BLaER1 treated with 17β-estradiol and CSF1 and Interleukin-3, amounts not matched to agents 10 nM and 100 nM (cell line): ENCODE results near the gene GALNTL6.

Source experiments
- H3K27ac ChIP-seq, 11 experiments: shearing (Covaris generic); formaldehyde crosslinking; 2 replicates each; pipeline ENCODE4 v1.8.1; 2022
- H3K27me3 ChIP-seq, 11 experiments: shearing (Covaris generic); formaldehyde crosslinking; 2 replicates each; pipeline ENCODE4 v1.8.1; 2022
- H3K36me3 ChIP-seq, 11 experiments: shearing (Covaris generic); formaldehyde crosslinking; 2 replicates each; pipeline ENCODE4 v1.8.1; 2022
- H3K4me1 ChIP-seq, 10 experiments: shearing (Covaris generic); formaldehyde crosslinking; 2 replicates each; pipeline ENCODE4 v1.8.1; 2022
- H3K4me2 ChIP-seq, 11 experiments: shearing (Covaris generic); formaldehyde crosslinking; 2 replicates each; pipeline ENCODE4 v1.8.1; 2022
- H3K4me3 ChIP-seq, 10 experiments: shearing (Covaris generic); formaldehyde crosslinking; 2 replicates each; pipeline ENCODE4 v1.8.1; 2022
- H3K9ac ChIP-seq, 11 experiments: shearing (Covaris generic); formaldehyde crosslinking; 2 replicates each; pipeline ENCODE4 v1.8.1; 2022
- H3K9me3 ChIP-seq, 11 experiments: shearing (Covaris generic); formaldehyde crosslinking; replicated peaks in 1 of 11; 2 replicates each; pipeline ENCODE4 v1.8.1; 2022
- H4K20me1 ChIP-seq, 11 experiments: shearing (Covaris generic); formaldehyde crosslinking; 2 replicates each; pipeline ENCODE4 v1.8.1; 2022
- Cebpa-rat ChIP-seq, 11 experiments: shearing (Covaris generic); IDR thresholded peaks; 2 replicates each; pipeline ENCODE4 v1.8.1; 2022

The GALNTL6 gene

GRCh38 chr4:171813526-171814250 is 484 bp downstream of the GALNTL6 start:
- Histone ChIP-seq H3K27me3 (peaks cover 0 to 23% (median 13%) of the 10 kb centered on the region in 11 experiments; a peak in 13 of 22 replicates), H3K9me3 (peaks cover 11 to 22% (median 17%) of the 10 kb centered on the region in 11 experiments; a peak in 20 of 22 replicates), H3K4me2 (peak overlapping the region; percentile 82 to 92 (median 86)), H3K9ac (peak overlapping the region in 7 of 11 experiments; percentile 46 to 76 (median 64); a peak in 12 of 22 replicates), H3K4me1 (peaks cover 0 to 11% (median 5%) of the 10 kb centered on the region in 10 experiments; a peak in 11 of 20 replicates), H3K27ac (no peak overlapping the region; a peak in 1 of 22 replicates), H4K20me1 (no peaks in the 10 kb centered on the region), H3K36me3 (no peaks in the 10 kb centered on the region), H3K4me3 (peak overlapping the region; percentile 51 to 72 (median 66))
- TF ChIP-seq Cebpa-rat (IDR thresholded peaks at IDR 0.05) = no peak

GRCh38 chr4:171814545-171814944 is 1.3 kb downstream of the GALNTL6 start:
- Histone ChIP-seq H3K9ac (no peak overlapping the region), H3K27ac (no peak overlapping the region), H3K9me3 (peaks cover 11 to 22% (median 17%) of the 10 kb centered on the region in 11 experiments; a peak in 20 of 22 replicates), H3K4me3 (no peak overlapping the region), H3K27me3 (peaks cover 0 to 23% (median 13%) of the 10 kb centered on the region in 11 experiments; a peak in 13 of 22 replicates), H4K20me1 (no peaks in the 10 kb centered on the region), H3K4me2 (no peak overlapping the region), H3K36me3 (no peaks in the 10 kb centered on the region), H3K4me1 (peaks cover 0 to 11% (median 5%) of the 10 kb centered on the region in 10 experiments; a peak in 11 of 20 replicates)
- TF ChIP-seq Cebpa-rat (IDR thresholded peaks at IDR 0.05) = no peak

- no peak for TF ChIP-seq Cebpa-rat (IDR thresholded peaks at IDR 0.05)
- H3K27me3 ChIP-seq = peaks cover 0 to 22% (median 13%) of the 10 kb centered on the region in 11 experiments; a peak in 13 of 22 replicates
Measured at GRCh38 chr4:171817026-171817425, 3.8 kb downstream of the GALNTL6 start.

DNA sequence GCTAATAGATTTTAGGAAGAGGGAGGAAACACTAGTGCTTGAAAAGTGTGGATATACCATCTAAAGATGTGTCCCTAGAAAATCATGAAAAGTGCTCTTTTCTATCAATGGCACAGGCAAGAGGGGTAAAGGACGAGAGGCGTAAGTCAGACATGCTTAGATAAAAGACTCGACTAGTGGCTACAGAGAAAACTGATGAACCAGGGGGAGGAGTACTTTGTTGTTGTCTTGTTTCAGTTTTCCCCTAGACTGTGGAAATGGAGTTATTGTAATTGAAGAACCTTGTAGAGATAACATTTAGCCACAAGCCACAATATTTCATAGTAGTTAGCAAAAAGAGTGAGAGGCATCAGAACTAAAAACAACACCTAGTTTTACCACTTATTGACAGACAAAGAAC is 21.4 kb downstream of the GALNTL6 start:
- TF ChIP-seq Cebpa-rat (IDR thresholded peaks at IDR 0.05) = no peak
- H3K4me2 ChIP-seq = no peak overlapping the region

More at GRCh38 chr4:171817026-171817425, 3.8 kb downstream of the GALNTL6 start:
- Histone ChIP-seq H3K36me3 (no peaks in the 10 kb centered on the region), H3K9ac (no peak overlapping the region), H3K4me1 (peaks cover 0 to 11% (median 5%) of the 10 kb centered on the region in 10 experiments; a peak in 11 of 20 replicates), H3K4me3 (no peak overlapping the region), H3K4me2 (peak overlapping the region in 2 of 11 experiments; percentile 38 to 64; a peak in 2 of 22 replicates), H3K27ac (no peak overlapping the region), H4K20me1 (no peaks in the 10 kb centered on the region), H3K9me3 (peaks cover 11 to 22% (median 17%) of the 10 kb centered on the region in 11 experiments; a peak in 20 of 22 replicates)

GRCh38 chr4:171843456-171843855 is 30.3 kb downstream of the GALNTL6 start:
- no peak overlapping the region for H3K4me2 ChIP-seq
- H3K36me3 ChIP-seq = no peaks in the 10 kb centered on the region
- H3K27me3 ChIP-seq = no peaks in the 10 kb centered on the region
- no peak overlapping the region for H3K4me3 ChIP-seq
- H3K27ac ChIP-seq = no peak overlapping the region
- TF ChIP-seq Cebpa-rat (IDR thresholded peaks at IDR 0.05) = no peak
- H3K9me3 ChIP-seq = no peaks in the 10 kb centered on the region
- no peak overlapping the region for H3K9ac ChIP-seq
- no peaks in the 10 kb centered on the region for H3K4me1 ChIP-seq
- H4K20me1 ChIP-seq = no peaks in the 10 kb centered on the region

More for the DNA sequence above, 21.4 kb downstream of the GALNTL6 start:
- no peaks in the 10 kb centered on the region for H3K4me1 ChIP-seq
- no peaks in the 10 kb centered on the region for H4K20me1 ChIP-seq
- H3K27me3 ChIP-seq = no peaks in the 10 kb centered on the region
- H3K36me3 ChIP-seq = no peaks in the 10 kb centered on the region
- H3K9ac ChIP-seq = no peak overlapping the region
- H3K9me3 ChIP-seq = no peaks in the 10 kb centered on the region
- H3K27ac ChIP-seq = no peak overlapping the region
- H3K4me3 ChIP-seq = no peak overlapping the region

DNA sequence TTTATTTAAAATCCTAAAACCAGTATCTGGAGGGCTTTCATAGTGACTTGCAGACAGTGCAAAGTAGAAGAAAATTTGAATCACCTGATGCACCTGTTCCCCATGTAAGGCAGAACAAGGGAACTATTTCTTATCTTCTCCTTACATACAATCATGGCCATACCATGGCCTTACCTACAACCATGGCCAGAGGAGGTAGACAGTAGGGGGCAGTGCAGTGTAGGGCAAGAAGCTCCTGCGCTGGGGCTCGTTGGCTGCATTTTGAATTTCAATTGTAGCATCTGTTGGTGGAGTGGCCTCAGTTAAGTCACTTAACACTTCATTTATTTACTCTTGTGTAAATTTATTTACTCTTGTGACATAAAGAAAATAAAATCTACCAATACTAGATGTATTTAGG is 33.0 kb downstream of the GALNTL6 start:
- Histone ChIP-seq H3K4me3 (no peak overlapping the region), H3K9me3 (no peaks in the 10 kb centered on the region), H3K9ac (no peak overlapping the region), H3K27me3 (no peaks in the 10 kb centered on the region), H4K20me1 (no peaks in the 10 kb centered on the region), H3K4me2 (no peak overlapping the region), H3K36me3 (no peaks in the 10 kb centered on the region), H3K4me1 (no peaks in the 10 kb centered on the region), H3K27ac (no peak overlapping the region)
- no peak for TF ChIP-seq Cebpa-rat (IDR thresholded peaks at IDR 0.05)

DNA sequence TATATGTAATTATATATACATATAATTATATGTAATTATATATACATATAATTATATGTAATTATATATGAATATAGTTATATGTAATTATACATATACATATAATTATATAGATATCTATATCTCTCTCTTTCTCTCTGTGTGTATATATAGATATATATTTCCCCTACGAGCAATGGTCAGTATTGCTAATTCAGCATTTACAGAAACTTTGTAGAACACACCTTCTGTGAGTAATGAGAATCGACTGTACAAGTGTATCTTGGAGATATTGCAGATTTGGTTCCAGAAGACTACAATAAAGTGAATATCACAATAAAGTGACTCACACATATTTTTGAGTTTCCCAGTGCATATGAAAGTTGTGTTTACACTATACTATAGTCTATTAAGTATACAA is 33.7 kb downstream of the GALNTL6 start:
- Histone ChIP-seq H3K4me2 (no peak overlapping the region), H3K4me1 (no peaks in the 10 kb centered on the region), H3K27me3 (no peaks in the 10 kb centered on the region), H3K9me3 (no peaks in the 10 kb centered on the region), H4K20me1 (no peaks in the 10 kb centered on the region), H3K4me3 (no peak overlapping the region), H3K9ac (no peak overlapping the region), H3K27ac (no peak overlapping the region), H3K36me3 (no peaks in the 10 kb centered on the region)
- TF ChIP-seq Cebpa-rat (IDR thresholded peaks at IDR 0.05) = no peak

DNA sequence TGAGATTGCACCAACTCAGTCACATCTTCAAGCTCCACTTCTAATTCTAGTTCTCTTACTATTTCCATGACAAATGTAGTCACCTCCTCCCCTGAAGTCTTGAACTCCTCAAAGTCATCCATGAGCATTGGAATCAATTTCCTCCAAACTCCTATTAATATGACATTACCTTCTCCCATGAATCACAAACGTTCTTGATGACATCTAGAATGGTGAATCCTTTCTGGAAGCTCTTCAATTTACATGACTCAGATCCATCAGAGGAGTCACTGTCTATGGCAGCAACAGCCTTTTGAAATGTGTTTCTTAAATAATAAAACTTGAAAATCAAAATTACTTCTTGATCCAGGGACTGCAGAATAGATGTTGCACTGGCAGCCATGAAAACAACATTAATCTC is 34.5 kb downstream of the GALNTL6 start:
- no peak overlapping the region for H3K9ac ChIP-seq
- no peak for TF ChIP-seq Cebpa-rat (IDR thresholded peaks at IDR 0.05)
- H3K9me3 ChIP-seq = no peaks in the 10 kb centered on the region
- H3K27ac ChIP-seq = no peak overlapping the region
- no peak overlapping the region for H3K4me3 ChIP-seq
- H3K4me1 ChIP-seq = no peaks in the 10 kb centered on the region
- H4K20me1 ChIP-seq = no peaks in the 10 kb centered on the region
- no peak overlapping the region for H3K4me2 ChIP-seq
- no peaks in the 10 kb centered on the region for H3K27me3 ChIP-seq
- H3K36me3 ChIP-seq = no peaks in the 10 kb centered on the region

DNA sequence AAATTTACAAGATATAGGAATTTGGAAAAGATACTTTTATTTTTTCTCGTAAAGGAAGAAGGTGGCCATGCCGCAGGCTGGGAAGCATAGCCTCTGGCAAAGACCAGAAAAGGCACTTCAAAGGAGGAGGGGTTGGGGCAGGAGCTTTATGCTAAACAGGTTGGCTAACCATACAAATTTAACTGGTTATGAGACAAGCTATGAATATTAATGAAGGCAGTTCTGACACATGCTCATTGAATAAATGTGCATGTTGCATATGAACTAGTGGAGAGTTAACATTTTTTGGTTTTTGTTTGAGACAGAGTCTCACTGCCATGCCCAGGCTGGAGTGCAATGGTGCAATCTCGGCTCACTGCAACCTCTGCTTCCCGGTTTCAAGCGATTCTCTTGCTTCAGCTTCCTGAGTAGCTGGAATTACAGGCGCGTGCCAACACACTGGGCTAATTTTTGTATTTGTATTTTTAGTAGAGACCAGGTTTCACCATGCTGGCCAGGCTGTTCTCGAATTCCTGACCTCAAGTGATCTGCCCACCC is 36.5 kb downstream of the GALNTL6 start:
- H3K9ac ChIP-seq = no peak overlapping the region
- no peak for TF ChIP-seq Cebpa-rat (IDR thresholded peaks at IDR 0.05)
- no peaks in the 10 kb centered on the region for H4K20me1 ChIP-seq
- H3K9me3 ChIP-seq = no peaks in the 10 kb centered on the region
- H3K4me2 ChIP-seq = no peak overlapping the region
- no peaks in the 10 kb centered on the region for H3K4me1 ChIP-seq
- H3K27ac ChIP-seq = no peak overlapping the region
- H3K36me3 ChIP-seq = no peaks in the 10 kb centered on the region
- no peak overlapping the region for H3K4me3 ChIP-seq
- no peaks in the 10 kb centered on the region for H3K27me3 ChIP-seq
